Ammon's horn (tissue), 1 donor: Measurements from ENCODE around the gene GPRC5D.
A peak's percentile ranks its signal among the peaks of the same experiment; 100 is the strongest.

Experiments used
- DNase-seq: peaks from one replicate; pipeline ENCODE4 v3.0.0-alpha.2; 2016; ENCODE audit warnings: low spot score

Gene GPRC5D

GRCh38 chr12:12936983-12937491 is 14.9 kb downstream of the GPRC5D start:
- DNase-seq, result no peak

- DNase-seq, result no peak
Measured at GRCh38 chr12:12934556-12934955, 17.4 kb downstream of the GPRC5D start.

DNA sequence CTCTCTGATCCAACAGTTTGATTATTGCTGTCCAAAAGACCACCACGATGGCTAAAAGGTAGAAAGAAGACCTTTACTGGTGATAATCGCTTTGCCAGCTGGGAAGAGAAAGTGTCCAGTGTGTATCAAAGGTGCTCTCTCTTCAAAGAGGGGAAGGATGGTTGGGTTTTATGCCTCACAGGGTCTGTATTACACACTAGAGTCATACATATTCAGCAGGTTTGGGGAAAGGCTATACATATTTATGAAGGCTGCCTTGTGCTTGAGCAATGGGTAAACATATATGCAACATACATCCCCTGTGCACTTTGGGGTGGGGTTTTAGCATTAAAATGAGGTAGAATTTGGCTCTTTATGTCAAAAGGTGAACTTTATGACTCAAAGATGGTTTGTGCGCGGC is 18.2 kb downstream of the GPRC5D start:
- DNase-seq, result no peak

DNA sequence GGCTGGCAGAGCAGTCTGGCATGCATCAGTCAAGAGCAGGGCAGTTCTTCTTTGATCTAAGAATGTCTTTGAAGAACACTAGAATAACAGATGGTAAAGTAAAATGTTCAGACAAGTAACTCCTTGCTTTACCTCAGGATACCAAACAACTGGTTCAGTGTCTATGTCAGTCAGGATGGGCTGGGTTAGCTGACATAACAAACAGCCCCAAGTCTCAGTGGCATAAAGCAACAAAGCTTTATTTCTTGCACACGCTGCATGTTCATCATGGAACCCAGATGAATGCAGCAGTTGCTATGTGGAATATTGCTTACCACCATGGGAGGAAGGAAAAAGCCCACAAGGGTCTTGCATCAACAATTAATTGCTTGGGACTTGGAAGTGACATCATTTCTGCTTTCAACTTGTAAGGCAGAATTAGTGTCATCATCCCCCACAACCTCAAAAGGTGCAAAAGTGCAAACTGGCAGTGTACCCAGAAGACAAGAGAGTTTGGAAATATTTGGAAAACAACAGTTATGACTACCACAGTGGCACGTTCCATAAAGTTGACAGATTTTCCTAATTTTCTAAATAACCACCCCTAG is 21.2 kb downstream of the GPRC5D start:
- no peak for DNase-seq

DNA sequence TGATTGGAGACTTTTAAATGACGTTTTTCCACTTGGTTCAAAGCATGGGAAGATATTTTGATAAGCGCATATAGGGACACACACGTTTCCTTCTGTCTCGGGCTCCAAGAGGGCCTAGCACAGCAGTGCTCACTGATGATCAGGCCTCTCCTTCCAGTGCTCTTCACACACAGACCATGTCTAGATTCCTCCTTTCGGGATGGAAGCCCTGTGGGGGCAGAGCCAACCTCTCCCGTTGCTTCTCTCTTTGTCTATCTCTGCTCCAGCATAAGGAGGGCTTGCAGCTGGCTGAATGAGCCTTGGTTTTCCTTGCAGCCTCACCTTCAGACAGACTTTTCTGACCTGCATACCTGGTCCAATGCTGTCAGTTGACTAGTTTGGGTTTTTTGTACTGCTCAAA is 22.3 kb downstream of the GPRC5D start:
- no peak for DNase-seq

DNA sequence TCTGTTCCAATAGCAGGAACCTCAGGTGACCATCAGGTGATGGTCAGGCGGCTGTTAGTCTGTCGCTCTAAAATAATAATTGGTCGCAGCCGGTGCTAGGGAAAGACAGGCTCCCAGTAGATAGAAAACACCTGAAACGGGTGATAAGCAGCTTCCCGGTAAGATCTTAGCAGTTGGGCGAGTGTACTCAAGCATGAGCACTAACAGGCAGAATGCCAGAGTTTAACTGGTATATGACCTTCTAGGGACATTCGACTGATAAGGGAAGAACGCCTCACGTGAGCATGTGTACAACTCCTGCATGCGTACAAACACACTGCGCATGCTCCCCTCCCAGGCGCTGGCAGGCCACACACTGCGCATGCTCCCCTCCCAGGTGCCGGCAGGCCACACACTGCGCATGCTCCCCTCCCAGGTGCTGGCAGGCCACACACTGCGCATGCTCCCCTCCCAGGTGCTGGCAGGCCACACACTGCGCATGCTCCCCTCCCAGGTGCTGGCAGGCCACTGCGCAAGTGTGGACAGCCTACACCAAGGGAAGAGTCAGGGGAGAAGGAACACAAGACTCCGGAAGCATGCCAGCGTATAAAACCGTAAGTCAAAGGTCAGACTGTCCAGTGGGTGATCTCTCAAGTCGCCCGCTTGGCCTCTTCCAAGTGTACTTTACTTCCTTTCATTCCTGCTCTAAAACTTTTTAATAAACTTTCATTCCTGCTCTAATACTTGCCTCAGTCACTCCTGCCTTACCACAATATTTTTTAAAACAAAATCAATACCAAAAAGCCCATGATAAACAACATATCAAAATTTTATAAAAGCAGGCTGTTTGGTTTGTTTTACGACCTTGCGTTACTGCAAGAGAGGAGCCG is 24.5 kb downstream of the GPRC5D start:
- no peak for DNase-seq

DNA sequence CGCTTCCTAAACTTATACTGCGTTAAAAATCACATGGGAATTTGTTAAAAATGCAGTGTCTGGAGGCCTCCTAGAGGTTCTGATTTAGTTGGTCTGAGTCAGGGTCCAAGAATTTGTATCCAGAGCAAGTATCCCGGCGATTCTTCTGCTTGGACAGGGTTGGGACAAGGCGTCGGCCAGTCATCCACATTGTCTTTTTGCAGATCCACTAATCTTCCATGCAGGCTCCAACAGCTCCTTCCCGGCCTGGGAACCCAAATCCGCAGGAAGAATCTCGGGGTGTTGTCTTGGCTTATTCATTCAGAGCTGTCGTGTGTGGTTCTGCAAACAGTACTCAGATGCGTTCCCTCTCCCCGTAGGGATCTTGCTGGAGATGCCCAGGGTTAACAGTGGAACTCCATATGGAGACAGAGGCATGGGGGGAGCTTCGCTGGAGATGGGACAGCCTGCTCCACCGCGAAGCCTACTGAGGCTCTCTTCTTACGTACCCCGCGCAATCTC is 25.3 kb downstream of the GPRC5D start:
- no peak for DNase-seq

GRCh38 chr12:12925388-12925787 is 26.6 kb downstream of the GPRC5D start:
- no peak for DNase-seq

DNA sequence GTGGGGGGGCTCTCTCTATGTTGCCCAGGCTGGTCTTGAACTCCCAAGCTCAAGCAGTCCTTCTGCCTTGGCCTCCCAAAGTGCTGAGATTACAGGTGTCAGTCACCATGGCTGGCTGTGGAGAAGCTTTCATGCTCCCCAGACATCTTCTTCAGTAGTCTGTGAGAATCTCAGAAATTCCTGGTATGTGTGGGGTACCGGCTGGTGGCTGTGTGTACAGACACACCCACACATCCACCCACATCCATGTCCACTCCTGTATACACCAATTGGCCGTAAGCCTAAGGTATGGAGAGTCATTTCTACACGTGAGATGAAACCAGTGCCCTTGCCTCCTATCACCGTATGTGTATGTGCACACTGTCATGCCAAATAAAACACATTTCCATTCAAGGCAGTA is 27.8 kb downstream of the GPRC5D start:
- no peak for DNase-seq

DNA sequence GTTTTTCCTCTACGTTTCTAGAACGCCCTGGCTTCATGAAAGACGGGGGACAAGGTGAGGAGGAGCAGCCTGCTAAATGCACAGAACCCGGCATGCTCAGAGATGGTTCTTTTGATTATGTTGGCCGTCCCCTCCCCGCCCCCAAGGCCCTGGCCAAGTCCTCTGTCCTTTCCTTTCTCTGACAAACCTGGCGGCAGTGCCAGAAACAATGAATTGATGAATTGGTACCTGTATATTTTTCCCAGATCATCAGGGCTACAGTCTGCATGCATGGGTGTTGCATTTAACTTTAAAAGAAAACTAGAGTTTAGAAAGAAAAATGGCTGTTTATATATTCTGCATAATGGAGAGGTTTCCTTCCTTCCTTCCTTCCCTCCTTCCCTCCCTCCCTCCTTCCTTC is 29.0 kb downstream of the GPRC5D start:
- no peak for DNase-seq

DNA sequence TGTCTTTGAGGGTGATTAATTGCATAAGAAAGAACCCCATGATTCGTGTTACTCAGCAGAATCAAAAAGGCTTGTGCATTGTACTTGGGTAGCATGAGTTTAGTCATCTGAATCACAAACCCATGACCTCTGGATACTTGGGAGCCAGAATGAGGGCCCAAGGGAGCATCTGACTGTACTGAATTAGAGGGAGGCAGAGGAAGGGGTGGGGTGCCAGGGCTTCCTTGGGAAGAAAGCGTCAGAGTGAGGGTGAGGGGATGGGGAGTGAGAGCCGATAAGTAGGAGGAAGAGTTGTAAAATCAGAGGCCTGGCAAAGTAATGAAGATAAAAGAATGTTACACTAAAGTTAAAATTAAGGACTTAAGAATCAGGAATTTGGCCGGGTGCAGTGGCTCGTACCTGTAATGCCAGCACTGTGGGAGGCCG is 29.8 kb downstream of the GPRC5D start:
- DNase-seq, result no peak

GRCh38 chr12:12919666-12920435 is 32.1 kb downstream of the GPRC5D start:
- no peak for DNase-seq

DNA sequence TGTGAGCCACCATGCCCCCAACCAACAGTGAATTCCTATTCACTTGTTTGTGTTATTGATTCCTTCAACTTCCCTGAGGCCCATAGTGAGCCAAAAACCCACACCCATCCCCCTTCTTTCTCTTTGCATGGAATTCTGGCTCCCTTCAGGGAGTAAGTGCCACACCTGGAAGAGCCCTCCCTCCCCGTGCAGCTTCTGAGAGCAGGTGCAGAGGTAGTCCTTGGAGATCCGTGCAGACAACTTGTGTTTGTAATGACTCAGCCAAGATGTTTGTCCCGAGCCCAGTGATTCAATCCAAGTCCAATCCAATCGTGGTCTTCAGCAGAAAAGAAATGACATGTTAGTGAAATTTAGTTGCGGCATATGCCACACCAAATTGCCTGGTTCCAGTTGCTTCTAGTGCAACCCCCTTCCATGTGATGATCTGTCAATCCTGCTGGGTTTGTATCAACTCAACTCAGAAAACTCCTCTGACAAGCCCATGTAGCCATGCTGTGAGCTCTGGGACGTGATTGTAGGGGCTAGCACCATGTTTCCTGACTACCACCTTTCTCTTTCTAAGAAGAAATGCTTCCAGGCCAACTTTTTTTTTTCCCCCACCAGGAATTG is 33.1 kb downstream of the GPRC5D start:
- no peak for DNase-seq

DNA sequence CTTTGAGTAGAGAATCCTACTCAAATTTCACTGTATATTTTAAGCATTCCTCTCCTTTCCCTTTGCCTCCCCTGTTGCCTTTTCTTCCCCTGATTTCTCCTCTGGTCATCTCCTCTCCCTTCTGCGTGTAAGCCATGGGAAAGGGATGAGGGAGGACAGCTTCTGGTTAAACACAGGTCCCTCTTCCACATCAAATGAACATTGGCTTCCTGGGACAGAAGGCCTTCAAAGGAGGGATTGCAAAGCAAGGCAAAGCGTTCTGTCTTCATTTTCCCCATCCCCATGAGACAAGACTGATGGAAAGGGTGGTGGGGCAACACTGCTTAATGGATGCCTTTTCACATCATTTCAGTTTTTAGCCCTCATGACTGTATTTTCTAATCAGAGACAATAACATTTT is 34.5 kb downstream of the GPRC5D start:
- no peak for DNase-seq

- peak; percentile 96 for DNase-seq
Measured at GRCh38 chr12:12916135-12916944, 35.6 kb downstream of the GPRC5D start.

GRCh38 chr12:12915656-12916055 is 36.3 kb downstream of the GPRC5D start:
- DNase-seq, result no peak

DNA sequence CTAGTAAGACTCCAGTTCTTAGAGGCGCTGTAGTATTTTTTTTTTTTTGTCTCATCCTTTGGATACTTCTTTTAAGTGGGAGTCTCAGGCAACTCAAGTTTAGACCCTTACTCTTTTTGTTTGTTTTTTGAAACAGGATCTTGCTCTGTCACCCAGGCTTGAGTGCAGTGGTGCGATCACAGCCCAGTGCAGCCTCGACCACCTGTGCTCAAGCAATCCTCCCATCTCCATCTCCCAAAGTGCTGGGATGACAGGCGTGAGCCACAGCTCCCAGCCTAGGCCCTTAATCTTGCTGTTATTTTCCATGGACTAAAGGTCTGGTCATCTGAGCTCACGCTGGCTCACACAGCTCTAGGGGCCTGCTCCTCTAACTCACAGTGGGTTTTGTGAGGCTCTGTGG is 39.3 kb downstream of the GPRC5D start:
- DNase-seq, result no peak

- DNase-seq, result no peak
Measured at GRCh38 chr12:12909995-12910420, 42.0 kb downstream of the GPRC5D start.

GRCh38 chr12:12909228-12909994 is 42.6 kb downstream of the GPRC5D start:
- no peak for DNase-seq

DNA sequence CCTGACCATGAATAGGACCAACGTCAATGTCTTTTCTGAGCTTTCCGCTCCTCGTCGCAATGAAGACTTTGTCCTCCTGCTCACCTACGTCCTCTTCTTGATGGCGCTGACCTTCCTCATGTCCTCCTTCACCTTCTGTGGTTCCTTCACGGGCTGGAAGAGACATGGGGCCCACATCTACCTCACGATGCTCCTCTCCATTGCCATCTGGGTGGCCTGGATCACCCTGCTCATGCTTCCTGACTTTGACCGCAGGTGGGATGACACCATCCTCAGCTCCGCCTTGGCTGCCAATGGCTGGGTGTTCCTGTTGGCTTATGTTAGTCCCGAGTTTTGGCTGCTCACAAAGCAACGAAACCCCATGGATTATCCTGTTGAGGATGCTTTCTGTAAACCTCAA is 43.3 kb downstream of the GPRC5D start:
- no peak for DNase-seq
